HUES6 (cell line): ENCODE results near the gene DPYSL4.

Source experiments
- H3K27ac ChIP-seq: 2 replicates; pipeline ENCODE4 v1.7.0; 2013; ENCODE audit warnings: low read depth, mild to moderate bottlenecking, low read length, inconsistent platforms
- H3K27me3 ChIP-seq: 2 replicates; pipeline ENCODE4 v1.6.1; 2013; ENCODE audit warnings: low read length; ENCODE audit not compliant: control insufficient read depth, insufficient read depth
- H3K36me3 ChIP-seq: 2 replicates; pipeline ENCODE4 v1.6.1; 2013; ENCODE audit warnings: low read length; ENCODE audit not compliant: control insufficient read depth, insufficient read depth
- H3K4me1 ChIP-seq: 2 replicates; pipeline ENCODE4 v1.6.1; 2013; ENCODE audit warnings: low read length; ENCODE audit not compliant: control insufficient read depth, insufficient read depth
- H3K4me3 ChIP-seq: 2 replicates; pipeline ENCODE4 v1.5.1; 2013; ENCODE audit warnings: low read depth, low read length
- H3K9ac ChIP-seq: one replicate; pipeline ENCODE4 v1.6.1; 2013; ENCODE audit warnings: mild to moderate bottlenecking, low read length
- H3K9me3 ChIP-seq: 2 replicates; pipeline ENCODE4 v1.6.1; 2013; ENCODE audit warnings: low read depth, low read length; ENCODE audit not compliant: control insufficient read depth, insufficient read depth

DPYSL4 gene

GRCh38 chr10:132199268-132199853 lies 12.6 kb downstream of the DPYSL4 start:
- no peak overlapping the region for H3K27ac ChIP-seq
- H3K27me3 ChIP-seq: no peaks in the 10 kb centered on the region
- H3K9ac ChIP-seq: no peak overlapping the region
- no peak overlapping the region for H3K4me3 ChIP-seq
- H3K4me1 ChIP-seq: no peaks in the 10 kb centered on the region
- no peaks in the 10 kb centered on the region for H3K9me3 ChIP-seq
- peaks cover 5% of the 10 kb centered on the region; the same call in 1 of the 2 replicates for H3K36me3 ChIP-seq

- Histone ChIP-seq H3K4me1 (no peaks in the 10 kb centered on the region), H3K27me3 (no peaks in the 10 kb centered on the region), H3K36me3 (peaks cover 5% of the 10 kb centered on the region; the same call in 1 of the 2 replicates), H3K9ac (no peak overlapping the region), H3K4me3 (no peak overlapping the region), H3K27ac (no peak overlapping the region), H3K9me3 (no peaks in the 10 kb centered on the region)
These were observed 13.1 kb downstream of the DPYSL4 start for GRCh38 chr10:132199854-132200311.

GRCh38 chr10:132200344-132201110 lies 13.8 kb downstream of the DPYSL4 start:
- H3K27me3 ChIP-seq: no peaks in the 10 kb centered on the region
- peaks cover 5% of the 10 kb centered on the region; the same call in 1 of the 2 replicates for H3K36me3 ChIP-seq
- H3K27ac ChIP-seq: no peak overlapping the region
- H3K9ac ChIP-seq: no peak overlapping the region
- H3K4me1 ChIP-seq: no peaks in the 10 kb centered on the region
- no peaks in the 10 kb centered on the region for H3K9me3 ChIP-seq
- no peak overlapping the region for H3K4me3 ChIP-seq

GRCh38 chr10:132201111-132201969 lies 14.6 kb downstream of the DPYSL4 start:
- Histone ChIP-seq H3K27ac (no peak overlapping the region), H3K4me1 (no peaks in the 10 kb centered on the region), H3K9ac (no peak overlapping the region), H3K4me3 (no peak overlapping the region), H3K27me3 (no peaks in the 10 kb centered on the region), H3K9me3 (no peaks in the 10 kb centered on the region), H3K36me3 (peaks cover 5% of the 10 kb centered on the region; the same call in 1 of the 2 replicates)

GRCh38 chr10:132202070-132202970 lies 15.6 kb downstream of the DPYSL4 start:
- Histone ChIP-seq H3K9ac (no peak overlapping the region), H3K4me3 (no peak overlapping the region), H3K27me3 (no peaks in the 10 kb centered on the region), H3K36me3 (peaks cover 5% of the 10 kb centered on the region; the same call in 1 of the 2 replicates), H3K9me3 (no peaks in the 10 kb centered on the region), H3K27ac (no peak overlapping the region), H3K4me1 (no peaks in the 10 kb centered on the region)

GRCh38 chr10:132203256-132204077 lies 16.7 kb downstream of the DPYSL4 start:
- H3K9me3 ChIP-seq: no peaks in the 10 kb centered on the region

GRCh38 chr10:132204078-132204780 lies 17.5 kb downstream of the DPYSL4 start:
- no peak overlapping the region for H3K4me3 ChIP-seq
- no peak overlapping the region for H3K9ac ChIP-seq
- H3K27me3 ChIP-seq: no peaks in the 10 kb centered on the region
- peaks cover 5% of the 10 kb centered on the region; the same call in 1 of the 2 replicates for H3K36me3 ChIP-seq
- H3K27ac ChIP-seq: no peak overlapping the region
- no peaks in the 10 kb centered on the region for H3K4me1 ChIP-seq
- H3K9me3 ChIP-seq: no peaks in the 10 kb centered on the region

More at GRCh38 chr10:132203256-132204077, 16.7 kb downstream of the DPYSL4 start:
- no peaks in the 10 kb centered on the region for H3K27me3 ChIP-seq
- H3K9ac ChIP-seq: no peak overlapping the region
- no peak overlapping the region for H3K4me3 ChIP-seq
- no peaks in the 10 kb centered on the region for H3K4me1 ChIP-seq
- peaks cover 5% of the 10 kb centered on the region; the same call in 1 of the 2 replicates for H3K36me3 ChIP-seq
- no peak overlapping the region for H3K27ac ChIP-seq

GRCh38 chr10:132204781-132205473 lies 18.2 kb downstream of the DPYSL4 start:
- H3K9ac ChIP-seq: no peak overlapping the region
- H3K36me3 ChIP-seq: peaks cover 5% of the 10 kb centered on the region; the same call in 1 of the 2 replicates
- H3K27ac ChIP-seq: no peak overlapping the region
- H3K4me3 ChIP-seq: no peak overlapping the region
- no peaks in the 10 kb centered on the region for H3K9me3 ChIP-seq
- no peaks in the 10 kb centered on the region for H3K4me1 ChIP-seq
- H3K27me3 ChIP-seq: no peaks in the 10 kb centered on the region
